K562 (cell line): ENCODE data around the gene SF3A2. TPM values are rescaled to one million over a fixed set of nuclear protein-coding genes. Genes with fewer than 3 reads are reported as not detected.

Experiments
- CREM ChIP-seq: IDR thresholded peaks from 2 replicates; pipeline ENCODE4 v1.6.1; 2014; ENCODE audit warnings: antibody characterized with exemption, low read depth
- GATA2 ChIP-seq: sonication (generic); formaldehyde crosslinking; IDR thresholded peaks from 2 replicates; pipeline ENCODE4 v1.4.0; 2020; ENCODE audit warnings: mild to moderate bottlenecking, missing genetic modification reagents
- HNRNPH1 ChIP-seq: fragments of 200-400 bp; formaldehyde crosslinking; optimal IDR thresholded peaks from 2 replicates; pipeline ENCODE3; 2017; ENCODE audit warnings: low read depth, mild to moderate bottlenecking, low read length, moderate library complexity
- NONO ChIP-seq, 2 experiments: fragments of 200-400 bp in 1 of 2; fragments of 450-650 bp in 1 of 2; formaldehyde crosslinking in 1 of 2; IDR thresholded peaks; 2 replicates each; pipeline ENCODE4 v1.6.1; 2017; ENCODE audit warnings: low read depth in 2 of 2, mild to moderate bottlenecking in 2 of 2, moderate library complexity in 2 of 2, low read length in 1 of 2
- VEZF1 ChIP-seq: fragments of 200-800 bp; sonication (Bioruptor generic); IDR thresholded peaks from 2 replicates; pipeline ENCODE4 v1.6.1; 2017; ENCODE audit warnings: missing genetic modification characterization, missing compliant biosample characterization
- ZBTB1 ChIP-seq: sonication (generic); formaldehyde crosslinking; IDR thresholded peaks from 2 replicates; pipeline ENCODE4 v1.8.1; 2023; ENCODE audit warnings: missing genetic modification reagents, low read depth, mild to moderate bottlenecking, borderline replicate concordance
- polyA plus RNA-seq, 8 experiments: library from polyadenylated mRNA; depleted of rRNA in 4 of 8; stranded (reverse) in 5 of 8; unstranded in 3 of 8; fragments of >200 nt; fragmentation: Nextera tagmentation in 2 of 8; fragmentation: Illumina TruSeq in 1 of 8; extraction: Ambion mirVana in 2 of 8; extraction: Trizol in 1 of 8; gene quantifications; 2 replicates each; pipeline versions ENCODE4 v1.2.1 to v1.2.3, GENCODE V29; 2011 to 2014; ENCODE audit warnings: inconsistent platforms in 1 of 8, missing spikeins in 1 of 8
- total RNA-seq, 7 experiments: library from RNA; depleted of rRNA in 6 of 7; stranded (reverse); fragments of >200 nt in 6 of 7; fragmentation: Illumina TruSeq in 2 of 7; extraction: Trizol in 2 of 7; gene quantifications; 2 replicates each; pipeline versions ENCODE4 v1.2.1 to v1.2.3, GENCODE V29; 2011 to 2021; ENCODE audit warnings: low replicate concordance in 1 of 7
- TF ChIP-seq, protein P1 (sequence below): fragments of 450-650 bp; IDR thresholded peaks from 2 replicates; pipeline ENCODE4 v1.6.1; 2017; ENCODE audit warnings: mild to moderate bottlenecking, moderate library complexity

SF3A2 gene
- total and polyA plus RNA-seq, 9 of the 15 experiments (the other 6 are each of a cell fraction or from before 2014, with no cell fraction given) = 0.17 to 194 (median 22.8) TPM

DNA sequence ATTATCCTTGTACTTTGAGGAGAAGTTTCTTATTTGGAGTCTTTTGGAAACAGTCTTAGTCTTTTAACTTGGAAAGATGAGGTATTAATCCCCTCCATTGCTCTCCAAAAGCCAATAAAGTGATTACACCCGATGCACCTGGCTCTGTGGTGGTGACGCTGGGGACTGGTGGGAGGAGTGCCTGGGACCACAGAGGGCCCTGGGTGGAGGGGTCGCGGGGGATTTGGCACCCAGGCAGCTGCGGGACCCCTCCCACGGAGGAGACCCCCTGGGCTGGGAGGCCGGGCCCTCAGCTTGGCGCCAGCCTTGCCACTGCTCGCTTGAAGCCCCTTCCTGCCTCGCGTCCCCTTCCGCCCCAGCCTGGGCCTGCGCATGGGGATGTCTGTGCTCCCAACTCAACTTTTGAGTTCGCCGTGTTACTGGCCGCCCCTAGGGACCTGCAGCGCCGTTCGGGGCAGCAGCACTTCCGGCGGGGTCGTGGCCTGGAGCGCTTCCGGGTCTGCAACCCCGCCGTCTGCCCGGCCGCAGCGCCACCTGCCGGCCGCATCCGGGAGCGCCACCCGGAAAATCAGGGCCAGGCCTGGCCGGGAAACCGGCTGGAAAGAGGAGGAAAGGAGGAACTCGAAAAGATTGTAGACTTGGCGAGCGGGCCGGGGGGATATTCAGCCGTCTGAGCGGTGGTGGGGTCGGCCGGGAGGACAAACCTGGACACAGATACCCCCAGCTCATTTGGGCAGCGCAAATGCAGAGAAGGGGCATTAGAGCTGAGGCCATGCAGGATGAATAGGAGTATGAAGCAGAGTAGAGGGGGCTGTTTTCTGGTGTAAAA, 36.9 kb downstream of the SF3A2 start (continued):
- no peak for TF ChIP-seq GATA2 (CRISPR knock-in tag)
- TF ChIP-seq CREM = peak; percentile 72; the same call in 1 of the 2 replicates
- no peak for TF ChIP-seq HNRNPH1
- no peak for TF ChIP-seq ZBTB1 (CRISPR knock-in tag)
- peak; percentile 59 for TF ChIP-seq VEZF1 (CRISPR knock-in tag)
- peak in 1 of 2 experiments; percentile 96; a peak in 2 of 4 replicates for TF ChIP-seq NONO (IDR thresholded peaks at IDR 0.05; ENCODE audit: low read depth in 2 of 2, low read length in 1 of 2)
- TF ChIP-seq, protein P1, sequence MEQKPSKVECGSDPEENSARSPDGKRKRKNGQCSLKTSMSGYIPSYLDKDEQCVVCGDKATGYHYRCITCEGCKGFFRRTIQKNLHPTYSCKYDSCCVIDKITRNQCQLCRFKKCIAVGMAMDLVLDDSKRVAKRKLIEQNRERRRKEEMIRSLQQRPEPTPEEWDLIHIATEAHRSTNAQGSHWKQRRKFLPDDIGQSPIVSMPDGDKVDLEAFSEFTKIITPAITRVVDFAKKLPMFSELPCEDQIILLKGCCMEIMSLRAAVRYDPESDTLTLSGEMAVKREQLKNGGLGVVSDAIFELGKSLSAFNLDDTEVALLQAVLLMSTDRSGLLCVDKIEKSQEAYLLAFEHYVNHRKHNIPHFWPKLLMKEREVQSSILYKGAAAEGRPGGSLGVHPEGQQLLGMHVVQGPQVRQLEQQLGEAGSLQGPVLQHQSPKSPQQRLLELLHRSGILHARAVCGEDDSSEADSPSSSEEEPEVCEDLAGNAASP = no peak
